Thoracic aorta (tissue), 2 donors: Measurements from ENCODE around the gene DNAJC13. TPM values are rescaled to one million over a fixed set of nuclear protein-coding genes. Genes with fewer than 3 reads are reported as not detected.
"Not testable (repeated sequence)": the region's sequence is repeated elsewhere in the genome, so short reads cannot be mapped to it uniquely, and the experiment has no call there.

Experiments used
- ATAC-seq: fragments of 150-250 bp; one replicate; pipeline ENCODE4 v1.8.0; 2017; ENCODE audit warnings: low read depth; ENCODE audit not compliant: insufficient number of reproducible peaks, low FRiP score
- DNase-seq: peaks from one replicate; pipeline ENCODE4 v3.0.0-alpha.2; 2020; ENCODE audit warnings: low spot score
- H3K27ac ChIP-seq, 2 donors: fragments of 200-600 bp; sonication (generic); 1 replicate in 1 of 2; 2 replicates in 1 of 2; pipeline ENCODE4 v1.5.1; 2016; ENCODE audit warnings: mild to moderate bottlenecking in 2 of 2, moderate library complexity in 2 of 2
- H3K27me3 ChIP-seq: fragments of 200-600 bp; sonication (generic); replicated peaks from 2 replicates; pipeline ENCODE4 v1.6.0; 2016; ENCODE audit warnings: mild to moderate bottlenecking; ENCODE audit not compliant: insufficient read depth
- H3K36me3 ChIP-seq: fragments of 200-600 bp; sonication (generic); one replicate; pipeline ENCODE4 v1.5.1; 2016
- H3K4me1 ChIP-seq, 2 donors: fragments of 200-600 bp; sonication (generic); 1 replicate in 1 of 2; 2 replicates in 1 of 2; pipeline versions ENCODE4 v1.5.1 to v1.6.0; 2016; ENCODE audit warnings: low read depth in 2 of 2, mild to moderate bottlenecking in 1 of 2; ENCODE audit not compliant: control insufficient read depth in 1 of 2
- H3K4me3 ChIP-seq: fragments of 200-600 bp; sonication (generic); 2 replicates; pipeline ENCODE4 v1.5.1; 2016; ENCODE audit warnings: mild to moderate bottlenecking
- H3K9me3 ChIP-seq: fragments of 200-600 bp; sonication (generic); 2 replicates; pipeline ENCODE4 v1.5.1; 2016
- total RNA-seq, 2 donors: library from RNA; depleted of rRNA; stranded (reverse); fragments of >200 nt; gene quantifications; one replicate each; pipeline versions ENCODE4 v1.1.0 to v1.2.3, GENCODE V29; 2016
- TF ChIP-seq, protein P1 (sequence below): fragments of 200-600 bp; sonication (generic); IDR thresholded peaks from one replicate; pipeline ENCODE4 v1.5.1; 2019; ENCODE audit warnings: antibody characterized with exemption

DNAJC13 gene
- total RNA-seq, 2 donors from 2014 or later, result 47.4 to 49.5 TPM

DNA sequence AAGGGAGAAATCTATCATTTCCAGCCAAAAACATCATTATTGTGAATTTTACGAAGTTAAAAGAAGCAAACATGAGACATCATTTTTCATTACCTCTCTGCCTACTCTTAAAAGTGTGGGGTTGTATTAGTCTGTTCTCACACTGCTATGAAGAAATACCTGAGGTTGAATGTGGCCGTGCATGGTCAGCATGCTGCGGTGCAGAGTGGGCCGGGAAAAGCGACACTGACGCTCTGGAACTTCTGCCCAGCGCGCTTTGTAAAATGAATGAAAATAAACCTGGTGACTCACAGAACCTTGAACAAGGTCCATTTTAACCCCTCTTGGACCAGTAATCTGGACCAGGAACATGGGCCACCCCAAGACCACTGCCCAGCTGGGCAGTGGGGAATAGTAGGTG, 31.0 kb upstream of the DNAJC13 start:
- H3K36me3 ChIP-seq, result no peaks in the 10 kb centered on the region
- no peaks in the 10 kb centered on the region for H3K9me3 ChIP-seq
- H3K27me3 ChIP-seq, result no peaks in the 10 kb centered on the region
- no peak overlapping the region for H3K4me3 ChIP-seq
- no peaks in the 10 kb centered on the region for H3K4me1 ChIP-seq
- no peak overlapping the region for H3K27ac ChIP-seq
- ATAC-seq (no peak), DNase-seq (no peak)
- TF ChIP-seq, protein P1, sequence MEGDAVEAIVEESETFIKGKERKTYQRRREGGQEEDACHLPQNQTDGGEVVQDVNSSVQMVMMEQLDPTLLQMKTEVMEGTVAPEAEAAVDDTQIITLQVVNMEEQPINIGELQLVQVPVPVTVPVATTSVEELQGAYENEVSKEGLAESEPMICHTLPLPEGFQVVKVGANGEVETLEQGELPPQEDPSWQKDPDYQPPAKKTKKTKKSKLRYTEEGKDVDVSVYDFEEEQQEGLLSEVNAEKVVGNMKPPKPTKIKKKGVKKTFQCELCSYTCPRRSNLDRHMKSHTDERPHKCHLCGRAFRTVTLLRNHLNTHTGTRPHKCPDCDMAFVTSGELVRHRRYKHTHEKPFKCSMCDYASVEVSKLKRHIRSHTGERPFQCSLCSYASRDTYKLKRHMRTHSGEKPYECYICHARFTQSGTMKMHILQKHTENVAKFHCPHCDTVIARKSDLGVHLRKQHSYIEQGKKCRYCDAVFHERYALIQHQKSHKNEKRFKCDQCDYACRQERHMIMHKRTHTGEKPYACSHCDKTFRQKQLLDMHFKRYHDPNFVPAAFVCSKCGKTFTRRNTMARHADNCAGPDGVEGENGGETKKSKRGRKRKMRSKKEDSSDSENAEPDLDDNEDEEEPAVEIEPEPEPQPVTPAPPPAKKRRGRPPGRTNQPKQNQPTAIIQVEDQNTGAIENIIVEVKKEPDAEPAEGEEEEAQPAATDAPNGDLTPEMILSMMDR, result no peak

DNA sequence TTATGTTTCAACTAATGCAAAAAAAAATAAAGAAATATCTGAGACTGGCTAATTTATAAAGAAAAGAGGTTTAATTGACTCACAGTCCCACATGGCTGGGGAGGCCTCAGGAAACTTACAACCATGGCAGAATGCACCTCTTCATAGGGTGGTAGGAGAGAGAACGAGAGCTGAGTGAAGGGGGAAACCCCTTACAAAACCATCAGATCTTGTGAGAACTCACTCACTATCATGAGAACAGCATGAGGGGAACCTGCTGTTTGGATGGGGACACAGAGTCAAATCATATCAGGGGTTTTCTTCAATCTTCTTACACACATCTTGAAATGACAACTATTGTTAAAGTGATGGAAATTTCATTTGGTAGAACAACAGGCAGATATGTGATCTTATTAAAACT, 24.6 kb upstream of the DNAJC13 start:
- H3K36me3 ChIP-seq, H3K27me3 ChIP-seq, DNase-seq, ATAC-seq, H3K4me1 ChIP-seq, H3K4me3 ChIP-seq, H3K27ac ChIP-seq, H3K9me3 ChIP-seq: not testable (repeated sequence)

DNA sequence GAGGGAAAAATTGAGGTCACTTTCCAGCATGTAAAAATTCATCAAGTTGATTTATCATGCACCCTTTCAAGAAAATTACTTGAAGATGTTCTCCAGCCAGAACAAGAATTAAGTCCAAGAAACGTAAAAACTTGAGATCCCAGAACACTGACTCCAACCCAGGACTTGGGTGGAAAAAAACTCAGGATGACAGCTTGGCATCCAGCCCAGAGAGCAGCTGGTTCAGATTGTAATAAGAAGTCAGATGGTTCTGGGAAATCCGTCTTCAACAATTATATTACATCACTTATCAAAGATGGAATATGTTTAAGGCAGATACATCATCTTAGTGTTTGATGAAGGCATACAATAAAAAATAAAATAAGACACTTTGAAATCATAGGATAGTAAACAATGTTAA, 23.0 kb upstream of the DNAJC13 start:
- no peaks in the 10 kb centered on the region for H3K9me3 ChIP-seq
- no peak overlapping the region for H3K4me3 ChIP-seq
- no peak overlapping the region for H3K27ac ChIP-seq
- H3K27me3 ChIP-seq, result no peaks in the 10 kb centered on the region
- H3K4me1 ChIP-seq, result no peaks in the 10 kb centered on the region
- no peak for DNase-seq
- no peaks in the 10 kb centered on the region for H3K36me3 ChIP-seq
- ATAC-seq, result no peak
- TF ChIP-seq, protein P1, result no peak

DNA sequence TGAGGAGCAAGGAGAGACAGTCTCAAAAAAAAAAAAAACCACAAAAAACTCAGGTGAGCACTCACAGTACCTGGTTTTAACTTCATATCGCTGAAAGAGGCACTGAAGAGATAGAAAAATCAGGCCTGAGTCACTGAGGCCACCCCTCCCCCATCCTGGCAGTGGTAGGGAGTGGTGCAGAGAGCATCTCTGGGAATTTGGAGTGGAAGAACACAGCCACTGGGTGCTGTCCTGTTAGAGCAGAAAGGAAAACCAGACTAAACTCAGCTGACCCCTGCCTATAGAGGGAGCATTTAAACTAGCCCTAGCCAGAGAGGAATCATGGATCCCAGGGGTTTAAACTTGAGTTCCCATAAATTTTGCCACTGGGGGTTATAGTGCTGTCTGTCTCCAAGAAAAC, 22.2 kb upstream of the DNAJC13 start:
- Histone ChIP-seq H3K27me3 (no peaks in the 10 kb centered on the region), H3K9me3 (no peaks in the 10 kb centered on the region), H3K36me3 (no peaks in the 10 kb centered on the region), H3K27ac (no peak overlapping the region), H3K4me1 (no peaks in the 10 kb centered on the region), H3K4me3 (no peak overlapping the region)
- DNase-seq (no peak), ATAC-seq (no peak)
- TF ChIP-seq, protein P1, result no peak

DNA sequence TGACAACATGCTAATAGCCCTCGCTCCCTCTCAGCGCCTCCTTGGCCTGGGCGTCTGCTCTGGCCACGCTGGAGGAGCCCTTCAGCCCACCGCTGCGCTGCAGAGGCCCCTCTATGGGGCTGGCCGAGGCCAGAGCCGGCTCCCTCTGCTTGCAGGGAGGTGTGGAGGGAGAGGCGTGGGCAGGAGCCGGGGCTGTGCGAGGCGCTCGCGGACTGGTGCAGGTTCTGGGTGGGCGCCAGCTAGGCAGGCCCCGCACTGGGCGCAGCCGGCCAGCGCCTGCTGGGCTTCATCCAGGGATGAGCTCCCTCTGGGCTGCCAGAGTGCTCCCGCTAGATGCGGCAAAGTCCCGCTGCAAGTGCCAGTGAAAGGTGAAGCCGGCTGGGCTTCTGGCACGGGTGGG, 21.0 kb upstream of the DNAJC13 start:
- H3K27me3 ChIP-seq, result no peaks in the 10 kb centered on the region
- TF ChIP-seq, protein P1, result no peak
- no peak overlapping the region for H3K4me3 ChIP-seq
- DNase-seq (no peak), ATAC-seq (no peak)
- H3K9me3 ChIP-seq, result no peaks in the 10 kb centered on the region
- no peak overlapping the region for H3K27ac ChIP-seq
- no peaks in the 10 kb centered on the region for H3K36me3 ChIP-seq
- H3K4me1 ChIP-seq, result no peaks in the 10 kb centered on the region

DNA sequence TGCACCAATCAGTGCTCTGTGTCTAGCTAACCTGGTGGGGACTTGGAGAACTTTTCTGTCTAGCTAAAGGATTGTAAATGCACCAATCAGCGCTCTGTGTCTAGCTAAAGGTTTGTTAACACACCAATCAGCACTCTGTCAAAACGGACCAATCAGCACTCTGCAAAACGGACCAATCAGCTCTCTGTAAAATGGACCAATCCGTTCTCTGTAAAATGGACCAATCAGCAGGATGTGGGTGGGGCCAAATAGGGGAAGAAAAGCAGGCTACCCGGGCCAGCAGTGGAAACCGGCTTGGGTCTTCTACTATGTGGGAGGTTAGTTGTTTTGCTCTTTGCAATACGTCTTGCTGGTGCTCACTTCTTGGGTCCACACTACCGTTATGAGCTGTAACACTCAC, 20.5 kb upstream of the DNAJC13 start:
- not testable (repeated sequence) for H3K27me3 ChIP-seq, H3K4me3 ChIP-seq, H3K4me1 ChIP-seq, H3K9me3 ChIP-seq, ATAC-seq, H3K36me3 ChIP-seq, H3K27ac ChIP-seq, DNase-seq
